ENCODE data around the gene PTCSC3. TPM values are rescaled to one million over a fixed set of nuclear protein-coding genes. Genes with fewer than 3 reads are reported as not detected.

Gene PTCSC3
- total and polyA plus RNA-seq, 8 donors = not detected

- H3K4me1 ChIP-seq = peaks cover 0 to 8% (median 5%) of the 10 kb centered on the region in 3 donors
- H3K9me3 ChIP-seq = no peaks in the 10 kb centered on the region
- no peak for TF ChIP-seq CTCF (IDR thresholded peaks at IDR 0.05)
- DNase-seq (no peak), FAIRE-seq (no peak), ATAC-seq (no peak)
- H3K36me3 ChIP-seq = no peaks in the 10 kb centered on the region
- intact Hi-C loops (cut with DNase I) = no loop called here
- H3K4me3 ChIP-seq = no peak overlapping the region
- H3K27ac ChIP-seq = no peak overlapping the region
- H3K27me3 ChIP-seq = no peaks in the 10 kb centered on the region
- WGBS, 2 donors = 2 to 3% methylated on average over 1 of the region's 1 CpG
These were observed 89.7 kb downstream of the PTCSC3 start for GRCh38 chr14:36086629-36087395.

GRCh38 chr14:36085861-36086260, 90.7 kb downstream of the PTCSC3 start:
- H3K4me1 ChIP-seq = peaks cover 0 to 5% (median 4%) of the 10 kb centered on the region in 3 donors
- H3K36me3 ChIP-seq = no peaks in the 10 kb centered on the region
- ATAC-seq (no peak), DNase-seq (no peak), FAIRE-seq (no peak)
- no peak for TF ChIP-seq CTCF (IDR thresholded peaks at IDR 0.05)
- no peak overlapping the region for H3K27ac ChIP-seq
- H3K4me3 ChIP-seq = no peak overlapping the region
- no peaks in the 10 kb centered on the region for H3K9me3 ChIP-seq
- 43 to 51% methylated on average over 6 of the region's 6 CpGs for WGBS, 2 donors
- intact Hi-C loops (cut with DNase I) = no loop called here
- H3K27me3 ChIP-seq = no peaks in the 10 kb centered on the region

Other genes with a start within 250 kb of the PTCSC3 start
- gene MBIP, start 143.9 kb upstream of the PTCSC3 start, total RNA-seq = 10 to 100 TPM in 2 of 6 donors, 1 to 10 TPM in 4; 7.4 to 11.9 (median 9.0) TPM
- gene MBIP, start 143.9 kb upstream of the PTCSC3 start, polyA plus RNA-seq = 10 to 100 TPM in 1 of 2 donors, 1 to 10 TPM in 1; 6.0 to 15.0 TPM

Data from pancreas (tissue), 10 donors.